SK-N-SH treated with all-trans-retinoic acid at 6 μM for 48 hours (cell line): ENCODE measurements around the gene KAT6B.

Source experiments
- BACH2 ChIP-seq: fragments of 250-450 bp; sonication (Bioruptor Pico); IDR thresholded peaks from 2 replicates; pipeline ENCODE4 v1.9.0; 2021; ENCODE audit warnings: mild to moderate bottlenecking, borderline replicate concordance
- CREB5 ChIP-seq: fragments of 250-450 bp; sonication (Bioruptor Pico); IDR thresholded peaks from 2 replicates; pipeline ENCODE4 v1.5.1; 2020; ENCODE audit warnings: low read depth, mild to moderate bottlenecking, moderate library complexity
- ESRRG ChIP-seq: fragments of 250-450 bp; sonication (Bioruptor Pico); IDR thresholded peaks from 2 replicates; pipeline ENCODE4 v1.6.1; 2021; ENCODE audit warnings: mild to moderate bottlenecking
- ISL1 ChIP-seq: fragments of 250-450 bp; sonication (Bioruptor Pico); IDR thresholded peaks from 2 replicates; pipeline ENCODE4 v2.1.2; 2022; ENCODE audit warnings: mild to moderate bottlenecking, moderate library complexity
- OSR1 ChIP-seq: fragments of 250-450 bp; sonication (Bioruptor Pico); IDR thresholded peaks from 2 replicates; pipeline ENCODE4 v1.8.0; 2022; ENCODE audit warnings: moderate library complexity, mild to moderate bottlenecking, inconsistent platforms
- PATZ1 ChIP-seq: fragments of 250-450 bp; sonication (Bioruptor Pico); IDR thresholded peaks from 2 replicates; pipeline ENCODE4 v1.8.0; 2020; ENCODE audit warnings: mild to moderate bottlenecking, moderate library complexity, borderline replicate concordance
- SNAI2 ChIP-seq: fragments of 250-450 bp; sonication (Bioruptor Pico); IDR thresholded peaks from 2 replicates; pipeline ENCODE4 v1.5.0; 2020; ENCODE audit warnings: mild to moderate bottlenecking, moderate library complexity
- TCF4 ChIP-seq: fragments of 250-450 bp; sonication (Bioruptor Pico); IDR thresholded peaks from 2 replicates; pipeline ENCODE4 v1.8.0; 2021; ENCODE audit warnings: mild to moderate bottlenecking, moderate library complexity, borderline replicate concordance
- TSHZ2 ChIP-seq: fragments of 250-450 bp; sonication (Bioruptor Pico); IDR thresholded peaks from 2 replicates; pipeline ENCODE4 v1.5.0; 2020; ENCODE audit warnings: mild to moderate bottlenecking, moderate library complexity
- ZC3H10 ChIP-seq: fragments of 250-450 bp; sonication (Bioruptor Pico); IDR thresholded peaks from 2 replicates; pipeline ENCODE4 v1.5.1; 2021; ENCODE audit warnings: mild to moderate bottlenecking, moderate library complexity
- ZFP30 ChIP-seq: fragments of 450-650 bp; formaldehyde crosslinking; IDR thresholded peaks from 2 replicates; pipeline ENCODE4 v1.5.0; 2022; ENCODE audit warnings: mild to moderate bottlenecking, moderate library complexity
- ZNF8 ChIP-seq: fragments of 450-650 bp; formaldehyde crosslinking; IDR thresholded peaks from 2 replicates; pipeline ENCODE4 v1.5.0; 2020; ENCODE audit warnings: mild to moderate bottlenecking, moderate library complexity
- TF ChIP-seq, protein P1 (sequence below): fragments of 250-450 bp; sonication (Bioruptor Pico); IDR thresholded peaks from 2 replicates; pipeline ENCODE4 v1.5.1; 2021; ENCODE audit warnings: mild to moderate bottlenecking, moderate library complexity

GRCh38 chr10:75068523-75068922 lies 242.1 kb downstream of the KAT6B start:
- no peak for TF ChIP-seq CREB5 (CRISPR knock-in tag)
- no peak for TF ChIP-seq PATZ1 (CRISPR knock-in tag)
- TF ChIP-seq ISL1, result no peak
- no peak for TF ChIP-seq OSR1
- no peak for TF ChIP-seq ESRRG (CRISPR knock-in tag)
- TF ChIP-seq BACH2 (CRISPR knock-in tag), result no peak
- TF ChIP-seq ZC3H10 (CRISPR knock-in tag), result no peak
- no peak for TF ChIP-seq ZFP30 (CRISPR knock-in tag)
- no peak for TF ChIP-seq SNAI2 (CRISPR knock-in tag)
- TF ChIP-seq, protein P1, sequence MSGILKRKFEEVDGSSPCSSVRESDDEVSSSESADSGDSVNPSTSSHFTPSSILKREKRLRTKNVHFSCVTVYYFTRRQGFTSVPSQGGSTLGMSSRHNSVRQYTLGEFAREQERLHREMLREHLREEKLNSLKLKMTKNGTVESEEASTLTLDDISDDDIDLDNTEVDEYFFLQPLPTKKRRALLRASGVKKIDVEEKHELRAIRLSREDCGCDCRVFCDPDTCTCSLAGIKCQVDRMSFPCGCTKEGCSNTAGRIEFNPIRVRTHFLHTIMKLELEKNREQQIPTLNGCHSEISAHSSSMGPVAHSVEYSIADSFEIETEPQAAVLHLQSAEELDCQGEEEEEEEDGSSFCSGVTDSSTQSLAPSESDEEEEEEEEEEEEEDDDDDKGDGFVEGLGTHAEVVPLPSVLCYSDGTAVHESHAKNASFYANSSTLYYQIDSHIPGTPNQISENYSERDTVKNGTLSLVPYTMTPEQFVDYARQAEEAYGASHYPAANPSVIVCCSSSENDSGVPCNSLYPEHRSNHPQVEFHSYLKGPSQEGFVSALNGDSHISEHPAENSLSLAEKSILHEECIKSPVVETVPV (CRISPR knock-in tag), result no peak
- no peak for TF ChIP-seq ZNF8 (CRISPR knock-in tag)
- TF ChIP-seq TCF4, result no peak
- TF ChIP-seq TSHZ2 (CRISPR knock-in tag), result no peak
